GM10248 (cell line): ENCODE data around the gene NFIA.

Source experiments
- CTCF ChIA-PET: fragments of 300-600 bp; sonication (Branson Sonifier 250); formaldehyde crosslinking; extraction: SDS; loops from one replicate; lab custom pipeline; 2021; ENCODE audit warnings: antibody characterized with exemption; lab: Yijun Ruan, JAX
- POLR2A ChIA-PET: fragments of 350-650 bp; sonication (Branson Sonifier 250); formaldehyde crosslinking; extraction: SDS; loops from one replicate; lab custom pipeline; 2020; ENCODE audit warnings: antibody characterized with exemption; lab: Yijun Ruan, JAX
- DNase-seq: peaks from one replicate; pipeline ENCODE4 v3.0.0; 2012; ENCODE audit errors: extremely low spot score
- TF ChIP-seq, protein P1 (sequence below): IDR thresholded peaks from 2 replicates; pipeline ENCODE4 v1.5.1; 2012; ENCODE audit warnings: mild to moderate bottlenecking, low read depth; ENCODE audit errors: extremely low read depth, missing control alignments, control extremely low read depth

NFIA gene

DNA sequence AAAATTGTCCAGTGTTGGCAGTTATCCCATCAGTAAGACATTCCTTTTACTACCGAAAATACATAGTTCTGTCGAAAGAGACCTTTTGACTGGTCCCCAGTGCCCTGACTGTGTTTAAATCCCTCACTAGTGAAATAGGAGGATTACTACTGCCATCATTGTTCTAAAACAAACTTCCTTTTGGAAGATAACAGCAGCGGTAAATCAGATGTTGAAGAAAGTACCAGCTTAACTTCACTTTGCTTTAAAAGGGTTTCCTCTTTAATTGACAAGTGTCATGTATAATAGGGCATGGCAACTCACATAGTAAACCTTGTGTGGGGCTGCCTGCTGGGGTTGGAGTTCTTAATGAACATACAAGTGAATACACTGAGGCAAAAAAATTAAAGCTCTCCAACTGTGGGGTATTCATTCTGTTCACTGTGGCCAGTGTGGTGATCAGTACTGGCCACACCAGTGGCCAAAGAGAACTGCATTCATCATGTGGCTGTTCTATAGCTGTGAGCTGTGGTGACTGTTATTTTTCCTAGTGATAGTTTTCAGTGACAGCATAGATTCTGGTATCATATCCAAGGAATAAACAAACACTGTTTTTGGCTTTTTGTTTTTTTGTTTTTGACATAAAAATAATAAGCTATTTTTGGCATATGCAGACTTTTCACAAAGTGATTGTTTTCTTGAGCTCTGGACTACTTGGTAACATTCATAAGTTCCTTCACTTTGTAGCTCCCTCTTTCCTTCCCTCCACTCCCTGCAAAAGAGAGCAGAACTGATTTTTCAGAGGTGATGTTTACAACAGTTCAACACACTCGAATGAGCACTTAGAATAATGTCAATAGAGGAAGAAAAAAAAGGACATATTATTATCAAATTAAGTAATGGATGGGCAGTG is 74.5 kb downstream of the NFIA start:
- DNase-seq: no peak
- ChIA-PET POLR2A (no interaction called here), CTCF (interaction anchor here (0.9 to 1.6 kb wide), 3 partner anchors 8 to 107 kb away, joined by 3 to 4 read pairs (median 3); no protein-coding TSS in a partner anchor)
- TF ChIP-seq, protein P1, sequence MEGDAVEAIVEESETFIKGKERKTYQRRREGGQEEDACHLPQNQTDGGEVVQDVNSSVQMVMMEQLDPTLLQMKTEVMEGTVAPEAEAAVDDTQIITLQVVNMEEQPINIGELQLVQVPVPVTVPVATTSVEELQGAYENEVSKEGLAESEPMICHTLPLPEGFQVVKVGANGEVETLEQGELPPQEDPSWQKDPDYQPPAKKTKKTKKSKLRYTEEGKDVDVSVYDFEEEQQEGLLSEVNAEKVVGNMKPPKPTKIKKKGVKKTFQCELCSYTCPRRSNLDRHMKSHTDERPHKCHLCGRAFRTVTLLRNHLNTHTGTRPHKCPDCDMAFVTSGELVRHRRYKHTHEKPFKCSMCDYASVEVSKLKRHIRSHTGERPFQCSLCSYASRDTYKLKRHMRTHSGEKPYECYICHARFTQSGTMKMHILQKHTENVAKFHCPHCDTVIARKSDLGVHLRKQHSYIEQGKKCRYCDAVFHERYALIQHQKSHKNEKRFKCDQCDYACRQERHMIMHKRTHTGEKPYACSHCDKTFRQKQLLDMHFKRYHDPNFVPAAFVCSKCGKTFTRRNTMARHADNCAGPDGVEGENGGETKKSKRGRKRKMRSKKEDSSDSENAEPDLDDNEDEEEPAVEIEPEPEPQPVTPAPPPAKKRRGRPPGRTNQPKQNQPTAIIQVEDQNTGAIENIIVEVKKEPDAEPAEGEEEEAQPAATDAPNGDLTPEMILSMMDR: no peak

DNA sequence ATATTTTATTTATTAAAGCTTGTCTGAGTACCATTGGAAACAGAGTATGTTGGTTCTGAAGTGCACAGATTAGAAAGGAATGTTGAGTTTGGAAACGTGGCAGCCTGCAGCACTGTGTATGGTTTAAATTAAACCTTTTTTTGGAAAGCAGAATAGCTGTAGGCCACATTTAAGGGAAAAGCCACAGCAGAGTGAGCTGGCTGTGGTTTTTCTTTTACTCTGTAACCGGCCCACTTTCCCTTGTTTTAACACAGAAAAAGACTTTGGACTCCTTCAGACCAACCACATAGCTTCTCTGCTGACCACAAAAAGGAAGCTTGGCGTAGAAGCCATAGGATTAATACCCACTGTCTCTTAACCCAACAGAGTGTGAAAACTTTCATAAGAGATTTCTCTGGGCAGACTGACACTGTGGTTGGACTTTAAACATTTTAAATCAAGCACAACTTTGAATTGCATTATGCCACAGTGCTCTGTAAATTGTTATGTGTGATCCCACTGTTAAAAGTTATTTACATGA is 75.2 kb downstream of the NFIA start:
- TF ChIP-seq, protein P1: no peak
- ChIA-PET POLR2A (no interaction called here), CTCF (interaction anchor here (0.9 to 1.6 kb wide), 3 partner anchors 9 to 108 kb away, joined by 3 to 4 read pairs (median 3); no protein-coding TSS in a partner anchor)
- no peak for DNase-seq

DNA sequence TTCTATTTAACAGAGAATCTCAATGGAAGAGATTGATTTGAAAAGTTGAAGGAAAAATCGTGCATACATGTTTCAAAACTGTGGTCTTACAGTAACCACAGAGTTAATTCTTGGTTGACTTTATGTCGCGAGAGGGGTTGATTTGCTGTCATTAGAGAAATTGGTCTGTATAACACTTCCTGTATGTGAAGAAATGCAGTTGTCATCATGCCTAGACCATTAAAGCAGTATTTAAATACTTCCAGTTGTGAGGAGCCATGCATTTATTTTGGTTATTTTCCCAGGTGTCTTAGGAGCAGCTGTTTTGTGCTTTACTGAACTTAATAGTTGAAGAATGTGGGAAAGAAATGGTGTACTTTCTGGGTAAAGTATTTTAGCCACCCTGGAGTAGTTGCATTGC is 76.2 kb downstream of the NFIA start:
- DNase-seq: no peak
- CTCF ChIA-PET: interaction anchor here (1.5 to 2.5 kb wide), 3 partner anchors 9 to 10 kb away, joined by 3 to 9 read pairs (median 4); no protein-coding TSS in a partner anchor
- TF ChIP-seq, protein P1: no peak
- POLR2A ChIA-PET: no interaction called here

DNA sequence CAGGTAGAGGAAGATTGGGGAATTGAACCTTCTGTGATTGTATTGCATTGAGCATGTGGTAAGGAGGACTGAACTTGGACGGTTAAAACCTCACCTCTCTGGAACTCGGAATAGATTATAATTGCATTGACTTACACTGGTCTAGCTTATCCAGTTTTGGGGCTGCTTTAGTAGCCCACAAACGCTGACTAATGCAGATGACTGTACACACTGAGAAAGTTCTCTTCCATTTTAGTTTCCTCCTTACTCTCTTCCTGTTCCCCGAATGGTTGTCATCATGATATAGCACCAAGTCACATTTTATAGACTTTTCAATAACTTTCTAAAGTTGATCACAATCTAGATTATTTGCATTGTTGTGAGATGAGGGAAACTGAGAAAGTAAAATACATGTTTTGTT is 78.2 kb downstream of the NFIA start:
- CTCF ChIA-PET: interaction anchor here (2.5 kb wide), 1 partner anchor 12 kb away, joined by 9 read pairs; no protein-coding TSS in a partner anchor
- POLR2A ChIA-PET: no interaction called here
- TF ChIP-seq, protein P1: no peak
- no peak for DNase-seq

DNA sequence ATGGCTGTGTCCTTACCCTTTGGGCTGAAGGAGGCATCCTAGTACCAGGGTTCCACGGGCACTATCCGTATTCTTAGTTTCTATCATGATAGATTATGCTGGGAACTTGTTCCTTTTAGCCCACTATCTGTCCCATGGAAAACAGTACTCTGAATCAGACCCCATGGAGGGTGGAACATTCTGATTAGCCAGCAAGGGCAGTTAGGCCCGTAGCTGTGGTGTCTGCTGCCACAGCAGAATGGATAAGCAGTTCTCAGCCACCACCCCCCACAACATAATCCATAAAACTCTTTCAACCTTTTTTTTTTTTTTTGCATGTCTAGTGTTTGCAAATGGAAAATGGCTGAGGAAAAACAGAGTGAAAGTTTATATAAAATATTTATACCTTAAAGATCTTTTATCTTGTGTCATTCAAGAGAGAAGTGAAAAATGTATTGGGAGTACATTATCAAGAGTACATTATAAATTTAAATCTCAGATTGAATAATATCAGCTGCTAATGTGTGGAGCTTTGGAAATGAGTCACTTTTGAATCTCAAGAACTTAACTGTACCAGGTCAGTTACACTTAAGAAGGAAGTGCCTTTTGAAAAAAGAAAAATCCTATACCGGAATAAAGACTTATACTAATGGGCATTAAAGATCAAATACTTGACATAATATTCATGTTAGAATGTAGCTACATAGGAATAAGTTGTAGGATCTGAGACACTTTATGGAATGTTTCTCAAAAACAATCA is 80.3 kb downstream of the NFIA start:
- no peak for DNase-seq
- ChIA-PET CTCF (interaction anchor here (1.2 kb wide), 1 partner anchor 41 kb away, joined by 4 read pairs; no protein-coding TSS in a partner anchor), POLR2A (no interaction called here)
- TF ChIP-seq, protein P1: no peak

DNA sequence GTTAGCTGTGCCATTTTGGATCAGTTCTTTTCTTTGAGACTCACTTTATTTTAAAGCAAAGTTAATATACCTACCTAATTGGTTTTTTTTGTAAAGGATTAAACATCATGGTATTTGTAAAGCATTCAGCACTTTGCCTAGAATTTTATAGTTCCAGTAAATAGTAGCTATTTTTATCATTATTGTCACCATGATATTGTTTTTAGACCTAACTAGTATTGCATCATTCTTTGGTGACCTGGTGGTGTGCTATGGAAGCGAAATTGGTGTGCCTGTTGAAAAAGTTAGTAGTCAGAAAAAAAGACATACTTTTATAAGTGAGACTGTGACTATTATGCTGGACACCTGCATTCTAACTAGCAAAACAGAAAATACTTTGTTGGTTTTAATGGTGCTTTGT is 81.0 kb downstream of the NFIA start:
- DNase-seq: no peak
- CTCF ChIA-PET: interaction anchor here (1.2 kb wide), 1 partner anchor 41 kb away, joined by 4 read pairs; no protein-coding TSS in a partner anchor
- TF ChIP-seq, protein P1: no peak
- POLR2A ChIA-PET: no interaction called here
